GM19351 (cell line): Measurements from ENCODE around the gene RNF13.
"Not testable (repeated sequence)": the region's sequence is repeated elsewhere in the genome, so short reads cannot be mapped to it uniquely, and the experiment has no call there.

ENCODE experiments used
- ATAC-seq: cut with Tn5 transposase; IDR thresholded peaks from one replicate; pipeline ENCODE4 v1.9.1; 2021; ENCODE audit warnings: mild to moderate bottlenecking, moderate library complexity; ENCODE audit not compliant: unreplicated experiment

The RNF13 gene

DNA sequence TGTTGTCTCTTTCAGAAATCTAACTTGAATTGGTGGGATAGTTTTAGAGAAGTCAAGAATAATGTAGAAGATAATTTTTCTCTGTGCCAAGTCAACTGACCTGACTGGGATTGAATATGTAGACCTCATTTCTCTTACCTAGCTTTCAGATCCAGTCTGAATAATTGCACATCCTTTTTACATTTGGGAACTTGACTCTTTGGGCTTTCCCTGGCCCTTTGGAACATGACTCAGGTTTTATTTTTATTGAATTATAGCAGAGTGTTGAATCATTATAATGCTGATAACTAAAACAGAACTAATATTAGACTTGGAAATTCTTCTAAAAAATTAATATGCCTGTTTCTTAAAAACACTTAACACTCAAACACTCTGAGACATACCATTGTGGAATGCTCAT, 81.2 kb downstream of the RNF13 start:
- ATAC-seq, result no peak

DNA sequence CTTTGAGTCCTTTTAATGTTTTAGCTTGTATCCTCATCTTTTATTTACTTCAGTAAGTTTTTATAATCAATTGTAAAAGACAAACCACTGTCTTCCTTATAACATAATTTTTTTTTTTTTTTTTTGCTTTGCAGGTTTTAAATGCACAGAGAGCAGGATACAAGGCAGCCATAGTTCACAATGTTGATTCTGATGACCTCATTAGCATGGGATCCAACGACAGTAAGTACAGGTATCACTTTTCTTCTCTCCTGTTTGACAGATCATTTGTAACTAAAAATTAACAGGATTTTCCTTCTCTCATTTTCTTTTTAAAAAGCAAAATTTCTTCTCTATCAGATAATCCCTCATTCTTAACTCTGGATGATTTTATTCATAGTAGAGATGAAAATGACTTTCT, 82.3 kb downstream of the RNF13 start:
- ATAC-seq, result no peak

DNA sequence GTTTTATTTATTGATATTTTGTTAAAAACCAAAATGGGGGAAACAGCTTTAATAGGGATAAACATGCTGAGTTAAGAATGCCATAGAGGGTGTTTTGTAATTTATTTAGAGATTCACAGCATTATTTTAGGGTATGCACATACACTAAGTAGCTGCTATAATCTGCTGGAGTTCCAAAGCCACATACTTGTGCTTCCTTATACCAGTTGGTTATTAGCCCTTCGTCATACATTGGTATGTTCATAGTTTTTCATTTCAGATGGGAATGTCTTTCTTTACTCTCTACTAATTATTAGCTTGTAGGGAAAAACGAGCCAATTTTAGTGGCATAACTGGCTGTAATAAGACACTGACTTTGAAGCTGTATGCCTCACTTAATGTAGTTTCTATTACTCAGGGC, 82.8 kb downstream of the RNF13 start:
- ATAC-seq, result no peak

DNA sequence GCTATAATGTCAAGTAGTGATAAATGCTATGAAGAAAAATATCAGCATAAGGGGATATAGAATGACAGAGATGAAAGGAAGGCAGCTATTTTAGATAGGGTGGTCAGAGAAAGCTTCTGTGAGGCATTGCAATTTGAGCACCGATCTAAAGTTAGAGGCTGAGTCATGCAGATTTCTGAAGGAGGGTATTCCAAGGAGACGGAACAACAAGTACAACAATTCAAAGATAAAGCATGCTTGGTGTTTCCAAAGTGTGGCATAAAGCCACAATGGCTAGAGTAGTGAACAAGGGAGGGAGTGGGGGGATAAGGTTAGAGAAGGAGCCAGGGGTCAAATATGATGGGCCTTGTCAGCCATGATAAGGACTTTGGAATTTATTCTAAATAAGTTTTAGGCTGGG, 85.8 kb downstream of the RNF13 start:
- ATAC-seq, result no peak

DNA sequence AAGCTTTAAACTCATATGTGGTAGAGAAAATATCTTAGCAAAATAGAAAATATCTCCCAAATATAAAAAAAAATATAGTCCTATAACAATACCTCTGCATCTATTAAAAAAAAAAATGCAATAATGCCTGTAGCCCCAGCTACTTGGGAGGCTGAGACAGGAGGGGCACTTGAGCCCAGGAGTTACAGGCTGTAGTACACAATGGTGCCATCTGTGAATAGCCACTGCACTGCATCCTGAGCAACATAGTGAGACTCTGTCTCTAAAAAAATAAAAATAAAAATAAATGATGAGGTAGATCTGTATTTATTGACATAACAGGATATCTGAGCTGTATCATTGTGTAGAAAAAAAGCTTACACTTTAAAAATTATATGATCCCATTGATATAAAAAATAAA, 87.3 kb downstream of the RNF13 start:
- ATAC-seq, result no peak

DNA sequence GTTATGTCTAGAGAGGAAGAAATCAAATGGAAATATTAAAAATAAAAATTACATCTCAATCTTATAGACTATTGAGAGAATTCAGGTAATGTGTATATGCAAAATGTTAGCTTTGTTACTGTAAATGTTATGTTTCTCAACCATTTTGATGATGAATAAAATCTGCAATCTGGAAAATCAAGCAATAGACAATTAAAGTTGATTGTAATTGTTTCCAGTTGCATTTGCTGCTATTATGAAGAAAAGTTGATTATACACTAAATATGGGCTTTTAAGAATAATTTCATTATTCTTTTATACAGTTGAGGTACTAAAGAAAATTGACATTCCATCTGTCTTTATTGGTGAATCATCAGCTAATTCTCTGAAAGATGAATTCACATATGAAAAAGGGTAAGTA, 88.8 kb downstream of the RNF13 start:
- ATAC-seq, result no peak

DNA sequence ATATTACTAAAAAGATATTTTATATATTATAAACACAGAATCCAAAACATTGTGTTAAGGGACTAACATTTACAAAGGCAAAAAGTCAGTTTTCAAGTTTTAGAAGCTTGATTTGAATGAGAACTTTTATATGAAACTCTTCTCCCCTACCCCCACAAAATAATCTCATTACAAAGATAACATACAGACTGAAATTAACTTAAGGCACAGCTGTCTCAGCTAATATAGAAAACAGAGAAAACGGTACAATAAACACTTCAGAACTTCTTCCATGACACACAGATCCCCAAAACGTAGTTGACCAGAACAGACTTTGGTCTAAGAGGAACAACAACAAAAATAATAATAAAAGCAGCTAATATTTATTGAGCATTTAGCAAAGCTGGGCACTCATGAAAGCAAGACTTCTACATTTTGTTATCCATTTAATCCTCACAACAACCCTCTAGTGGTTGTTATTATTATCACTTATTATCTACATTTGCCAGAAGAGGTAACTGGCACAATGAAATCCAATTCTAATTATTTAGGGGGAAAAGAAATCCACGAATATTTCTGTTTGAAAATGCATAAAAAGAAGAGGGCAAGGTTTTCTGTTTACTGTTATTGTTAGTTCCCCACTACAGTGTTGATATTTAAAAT, 89.6 kb downstream of the RNF13 start:
- no peak for ATAC-seq

DNA sequence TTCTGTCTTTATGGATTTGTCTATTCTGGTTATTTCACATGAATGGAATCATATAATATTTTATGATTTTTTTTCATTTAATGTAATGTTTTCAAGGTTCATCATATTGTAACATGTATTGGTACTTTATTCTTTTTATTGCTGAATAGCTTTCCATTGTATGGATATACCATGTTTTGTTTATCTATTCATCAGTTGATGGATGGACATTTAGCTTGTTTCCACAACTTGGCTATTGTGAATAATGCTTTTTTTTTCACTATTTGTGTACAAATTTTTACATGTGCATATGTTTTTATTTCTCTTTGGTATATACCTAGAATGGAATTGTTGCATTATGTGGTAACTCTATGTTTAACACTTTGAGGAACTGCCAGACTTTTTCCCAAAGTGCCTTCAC, 93.0 kb downstream of the RNF13 start:
- no peak for ATAC-seq

DNA sequence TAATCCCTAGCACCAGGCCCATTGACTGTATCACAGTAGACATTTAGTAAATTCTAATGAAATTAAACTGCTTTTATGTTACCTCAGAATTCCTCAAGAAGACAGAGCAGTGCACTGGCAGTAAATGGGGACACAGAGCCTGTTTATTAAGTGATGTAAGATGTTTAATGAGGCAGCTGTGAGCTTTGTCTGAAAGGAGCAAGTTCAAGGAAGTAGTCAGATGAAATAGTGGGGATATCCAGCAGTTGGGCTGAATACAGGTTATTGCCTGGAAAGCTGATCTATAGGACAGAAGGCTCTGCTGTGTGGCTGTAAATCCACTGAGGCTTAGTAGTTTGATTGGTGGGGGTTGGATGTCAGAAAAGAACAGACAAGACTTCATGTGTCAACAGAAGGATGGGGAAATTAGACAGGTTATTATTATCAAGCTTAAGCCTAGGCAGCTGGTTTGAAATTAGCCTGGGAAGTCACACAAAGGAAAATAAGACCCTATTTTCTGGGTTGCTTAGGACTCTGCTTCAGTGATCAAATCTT, 95.5 kb downstream of the RNF13 start:
- ATAC-seq, result no peak

DNA sequence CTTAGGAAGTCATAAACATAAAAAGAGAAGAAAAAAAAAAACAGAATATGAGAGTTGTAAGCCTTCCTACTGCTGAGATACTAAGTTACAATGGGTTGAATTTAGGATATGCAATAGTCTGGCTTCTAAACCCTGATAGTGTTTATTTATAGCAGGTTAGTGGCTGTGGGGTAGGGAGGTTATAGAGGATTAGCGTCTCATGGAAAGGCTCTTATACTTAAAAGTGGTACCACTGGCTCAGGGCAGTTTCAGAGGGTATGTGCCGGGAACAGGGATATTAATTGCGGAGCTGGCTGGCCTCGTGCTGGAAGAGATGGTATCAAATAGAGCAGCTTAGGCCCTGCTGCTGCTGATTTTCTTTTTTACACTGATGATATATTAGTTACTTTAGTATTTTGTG, 96.9 kb downstream of the RNF13 start:
- ATAC-seq, result no peak

DNA sequence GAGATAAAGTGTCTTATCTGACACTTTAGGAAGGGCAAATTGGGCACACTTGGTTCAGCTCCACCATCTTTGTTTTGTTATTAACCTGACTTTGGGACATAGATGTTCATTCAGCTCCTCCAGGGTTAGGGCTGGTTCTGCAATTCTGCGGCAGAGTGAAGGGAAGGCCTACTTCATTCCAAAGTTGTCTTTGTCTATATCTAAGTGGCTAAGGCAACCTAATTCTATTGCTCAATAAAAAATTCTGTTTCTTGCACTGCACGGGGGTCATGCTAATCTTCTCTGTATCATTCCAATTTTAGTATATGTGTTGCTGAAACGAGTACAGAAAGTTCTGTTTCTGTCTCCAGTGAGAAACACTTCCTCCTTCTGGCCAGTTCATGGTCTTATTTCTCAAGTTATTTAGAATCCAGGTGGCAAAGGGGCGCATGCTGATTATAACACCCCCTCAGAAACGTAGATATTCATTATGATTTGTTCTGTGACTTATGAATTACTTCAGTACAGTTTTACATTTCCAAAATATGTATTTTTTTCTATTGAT, 104.2 kb downstream of the RNF13 start:
- no peak for ATAC-seq

DNA sequence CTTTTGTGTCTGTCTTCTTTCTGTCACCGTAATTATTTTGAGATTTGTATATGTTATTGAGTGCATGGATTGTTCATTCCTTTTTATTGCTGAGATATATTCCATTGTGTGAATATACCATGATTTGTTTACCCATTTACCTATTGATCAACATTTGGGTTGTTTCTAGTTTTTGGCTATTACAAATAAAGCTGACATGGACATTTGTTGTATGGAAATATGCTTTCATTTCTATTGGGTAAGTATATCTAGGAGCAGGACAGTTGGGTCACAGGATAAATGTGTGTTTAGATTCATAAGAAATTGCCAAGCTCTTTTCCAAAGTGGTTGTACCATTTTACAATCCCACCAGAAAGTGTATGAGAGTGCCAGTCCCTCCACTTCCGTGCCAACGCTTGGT, 106.5 kb downstream of the RNF13 start:
- ATAC-seq, result no peak

DNA sequence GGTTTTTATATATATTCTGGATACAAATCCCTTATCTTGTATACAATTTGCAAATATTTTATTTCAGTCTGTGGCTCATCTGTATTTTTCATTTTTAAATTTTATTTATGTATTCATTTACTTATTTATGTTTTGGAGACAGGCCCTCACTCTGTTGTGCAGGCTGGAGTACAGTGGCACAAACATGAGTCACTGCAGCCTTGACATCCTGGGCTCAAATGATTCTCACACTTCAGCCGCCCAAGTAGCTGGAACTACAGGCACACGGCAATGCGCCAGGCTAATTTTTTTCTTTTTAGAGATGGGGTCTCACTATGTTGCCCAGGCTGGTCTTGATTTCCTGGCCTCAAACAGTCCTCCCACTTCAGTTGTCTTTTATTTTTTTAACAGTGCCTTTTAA, 107.1 kb downstream of the RNF13 start:
- ATAC-seq, result no peak

DNA sequence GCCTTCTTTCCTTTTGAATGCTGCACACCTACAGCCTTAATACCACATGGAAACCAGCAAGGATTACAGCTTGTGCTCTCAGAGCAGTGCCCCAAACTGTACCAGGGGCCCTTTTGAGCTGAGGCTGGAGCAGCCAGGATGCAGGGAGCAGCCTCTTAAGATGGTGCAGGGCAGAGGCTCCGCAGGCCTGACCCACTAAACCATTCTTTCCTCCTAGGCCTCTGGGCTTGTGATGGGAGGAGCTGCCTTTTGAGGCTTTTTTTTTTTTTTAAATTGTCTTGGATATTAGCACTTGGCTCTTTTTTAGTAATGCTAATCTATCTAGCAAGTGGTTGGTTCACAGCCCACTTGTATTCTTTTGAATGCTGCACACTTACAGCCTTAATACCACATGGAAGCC, 120.0 kb downstream of the RNF13 start:
- no peak for ATAC-seq

DNA sequence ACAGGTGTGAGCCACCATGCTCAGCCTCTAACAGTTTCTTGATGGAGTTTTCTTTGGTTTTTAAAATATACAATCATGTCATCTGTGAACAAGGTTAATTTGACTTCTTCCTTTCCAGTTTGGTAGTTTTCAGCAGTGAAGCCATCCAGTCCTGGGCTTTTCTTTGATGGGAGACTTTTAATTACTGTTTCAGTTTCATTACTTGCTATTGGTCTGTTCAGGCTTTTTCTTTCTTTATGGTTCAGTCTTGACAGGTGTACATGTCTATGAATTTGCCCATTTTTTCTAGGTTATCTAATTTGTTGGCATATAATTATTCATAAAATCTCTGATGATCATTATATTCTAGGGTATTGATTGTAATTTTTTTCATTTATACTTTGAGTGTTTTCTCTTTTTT, 120.8 kb downstream of the RNF13 start:
- no peak for ATAC-seq

DNA sequence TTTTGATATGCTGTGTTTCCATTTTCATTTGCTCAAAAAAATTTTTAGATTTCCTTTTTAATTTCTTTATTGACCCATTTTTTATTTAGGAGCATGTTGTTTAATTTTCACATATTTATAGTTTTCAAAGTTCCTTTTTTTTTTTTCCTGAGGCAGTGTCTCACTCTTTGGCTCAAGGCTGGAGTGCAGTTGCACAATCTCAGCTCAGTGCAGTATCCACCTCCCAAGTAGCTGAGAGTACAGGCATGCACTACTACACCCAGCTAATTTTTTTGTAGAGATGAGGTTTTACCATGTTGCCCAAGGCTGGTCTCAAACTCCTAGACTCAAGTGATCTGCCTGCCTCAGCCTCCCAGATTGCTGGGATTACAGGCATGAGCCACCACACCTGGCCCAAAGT, 121.5 kb downstream of the RNF13 start:
- ATAC-seq, result no peak

DNA sequence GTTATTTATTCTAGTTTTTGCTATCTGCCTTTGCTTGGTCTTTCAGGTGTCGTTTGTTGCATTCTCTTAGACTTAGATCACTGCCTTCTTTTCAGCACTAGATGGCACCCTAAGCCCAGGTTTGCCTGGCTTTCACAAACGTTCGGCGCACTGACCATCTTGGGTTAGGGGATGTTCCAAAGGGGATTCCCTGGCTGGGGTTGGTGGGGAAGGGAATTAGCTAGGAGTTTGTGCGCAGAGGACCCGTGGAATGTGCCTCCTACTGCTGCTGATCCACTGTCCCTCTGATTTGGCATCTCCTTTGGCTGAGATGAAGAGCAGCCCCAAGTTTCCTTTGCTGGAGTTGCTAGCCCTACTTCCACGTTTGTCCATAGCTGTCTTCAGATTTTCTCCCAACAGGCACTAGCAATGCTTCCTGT, 123.8 kb downstream of the RNF13 start:
- peak; percentile 88 for ATAC-seq

DNA sequence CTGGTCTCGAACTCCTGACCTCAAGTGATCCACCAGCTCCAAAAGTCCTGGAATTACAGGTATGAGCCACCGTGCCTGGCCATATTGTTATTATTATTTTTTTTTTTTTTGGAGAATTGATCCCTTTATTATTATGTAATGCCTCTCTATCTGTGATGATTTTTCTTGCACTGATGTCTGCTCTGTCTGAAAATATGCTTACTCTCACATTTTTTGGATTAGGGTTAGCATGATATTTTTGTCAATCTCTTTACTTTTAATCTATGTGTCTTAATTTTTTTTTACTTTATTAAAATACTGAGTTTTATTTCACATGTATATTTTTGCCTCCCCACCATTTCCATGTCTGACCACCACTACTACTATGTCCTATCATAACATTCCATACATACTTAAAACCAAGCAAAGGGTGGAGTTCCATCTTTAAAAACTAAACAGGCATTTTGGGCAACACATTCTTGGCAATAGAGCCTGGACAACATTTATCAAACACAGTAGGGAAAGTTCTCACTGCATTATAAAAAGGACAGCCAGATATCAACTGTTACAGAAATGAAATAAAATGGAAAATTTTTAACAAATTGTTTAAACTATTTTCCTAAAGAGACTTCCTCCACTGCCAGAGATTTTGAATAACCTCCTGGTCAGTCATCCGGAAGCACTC, 125.5 kb downstream of the RNF13 start:
- not testable (repeated sequence) for ATAC-seq

DNA sequence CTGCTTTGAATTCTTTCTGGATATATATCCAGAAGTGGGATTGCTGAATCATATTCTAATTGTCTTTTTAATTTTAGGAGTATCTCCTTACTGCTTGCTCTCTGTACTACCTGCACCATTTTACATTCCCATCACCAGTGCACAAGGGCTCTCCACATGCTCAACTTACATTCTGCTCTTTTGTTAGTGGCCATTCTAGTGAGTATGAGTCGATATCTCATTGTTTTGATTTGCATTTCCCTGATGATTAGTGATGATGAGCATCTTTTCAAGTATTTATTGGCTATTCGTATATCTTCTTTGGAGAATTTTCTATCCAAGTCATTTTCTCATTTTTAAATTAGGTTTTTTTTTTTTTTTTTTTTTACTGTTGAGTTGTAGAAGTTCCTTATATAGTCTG, 128.2 kb downstream of the RNF13 start:
- ATAC-seq, result no peak

DNA sequence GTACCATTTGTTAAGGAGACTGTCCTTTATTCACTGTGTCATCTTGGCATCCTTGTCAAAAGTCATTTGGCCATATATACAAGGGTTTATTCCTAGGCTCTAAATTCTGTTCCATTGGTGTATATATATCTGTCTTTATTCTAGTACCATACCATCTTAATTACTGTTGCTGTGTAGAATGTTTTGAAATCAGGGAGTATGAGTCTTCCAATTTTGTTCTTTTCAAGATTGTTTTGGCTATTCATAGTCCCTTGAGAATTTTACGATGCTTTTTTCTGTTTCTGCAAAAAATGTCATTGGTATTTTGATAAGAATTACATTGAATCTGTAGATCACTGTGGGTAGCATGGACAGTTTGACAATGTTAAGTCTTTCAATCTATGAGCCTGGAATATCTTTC, 128.9 kb downstream of the RNF13 start:
- no peak for ATAC-seq

DNA sequence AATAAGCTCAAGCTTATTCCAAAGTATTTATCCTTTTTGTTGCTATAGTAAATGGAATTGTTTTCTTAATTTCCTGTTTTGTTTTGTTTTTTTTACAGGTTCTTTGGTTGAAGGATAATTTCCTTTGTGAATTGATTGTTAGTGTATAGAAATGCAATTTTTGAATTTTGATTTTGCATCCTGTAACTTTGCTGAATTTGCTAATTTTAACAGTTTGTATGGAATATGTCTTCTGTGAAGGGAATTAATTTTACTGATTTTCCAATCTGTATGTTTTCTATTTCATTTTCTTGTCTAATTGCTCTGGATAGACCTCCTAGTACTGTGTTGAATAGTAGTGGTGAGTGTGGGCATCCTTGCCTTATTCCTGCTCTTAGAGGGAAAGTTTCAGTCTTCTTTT, 129.4 kb downstream of the RNF13 start:
- no peak for ATAC-seq

DNA sequence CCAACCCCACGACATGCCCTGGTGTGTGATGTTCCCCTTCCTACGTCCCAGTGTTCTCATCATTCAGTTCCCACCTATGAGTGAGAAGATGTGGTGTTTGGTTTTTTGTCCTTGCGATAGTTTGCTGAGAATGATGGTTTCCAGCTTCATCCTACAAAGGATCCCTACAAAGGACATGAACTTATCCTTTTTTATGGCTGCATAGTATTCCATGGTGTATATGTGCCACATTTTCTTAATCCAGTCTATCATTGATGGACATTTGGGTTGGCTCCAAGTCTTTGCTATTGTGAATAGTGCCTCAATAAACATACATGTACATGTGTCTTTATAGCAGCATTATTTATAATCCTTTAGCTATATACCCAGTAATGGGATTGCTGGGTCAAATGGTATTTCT, 131.0 kb downstream of the RNF13 start:
- ATAC-seq, result not testable (repeated sequence)
